Inflammatory macrophage treated with lipopolysaccharide for 4 hours (primary cell): ENCODE data around the gene S100A5.
A peak's percentile ranks its signal among the peaks of the same experiment; 100 is the strongest.
"Not testable (repeated sequence)": the region's sequence is repeated elsewhere in the genome, so short reads cannot be mapped to it uniquely, and the experiment has no call there.

Experiments
- DNase-seq: peaks from one replicate; pipeline ENCODE4 v3.0.0-alpha.2; 2020

Gene S100A5

DNA sequence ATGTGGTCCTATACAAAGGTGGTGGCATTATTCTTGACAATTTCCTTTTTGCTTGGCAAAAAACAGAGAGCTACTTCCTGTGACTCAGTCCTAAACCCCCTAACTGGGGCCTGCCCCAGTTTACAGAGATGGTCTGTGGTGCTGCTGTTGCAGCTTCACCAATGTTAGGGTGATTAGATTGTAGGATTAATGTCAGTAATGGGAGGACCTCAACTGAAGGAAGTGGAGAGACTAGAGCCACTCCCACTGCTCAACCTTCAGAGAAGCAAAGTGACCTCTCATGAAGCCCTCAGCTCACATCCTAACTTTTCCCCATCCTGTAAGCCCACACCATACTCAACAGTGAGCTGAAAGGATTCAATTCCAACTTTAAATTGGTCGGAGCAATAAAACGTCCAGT, 8.6 kb downstream of the S100A5 start:
- no peak for DNase-seq

DNA sequence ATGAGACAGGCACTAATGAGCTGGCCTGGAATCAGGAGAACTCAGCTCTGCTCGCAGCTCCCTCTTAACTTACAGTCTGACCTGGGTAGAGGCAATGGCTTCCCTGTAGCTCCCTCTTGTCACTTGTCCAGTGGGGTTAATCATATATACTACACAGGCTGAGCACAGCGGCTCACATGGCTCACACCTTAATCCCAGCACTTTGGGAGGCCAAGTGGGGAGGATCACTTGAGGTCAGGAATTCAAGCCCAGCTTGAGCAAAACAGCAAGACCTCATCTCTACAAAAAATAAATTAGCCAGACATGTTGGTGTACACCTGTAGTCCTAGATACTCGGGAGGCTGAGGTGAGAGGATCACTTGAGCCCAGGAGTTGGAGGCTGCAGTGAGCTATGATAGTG, 9.1 kb downstream of the S100A5 start:
- DNase-seq, result no peak

DNA sequence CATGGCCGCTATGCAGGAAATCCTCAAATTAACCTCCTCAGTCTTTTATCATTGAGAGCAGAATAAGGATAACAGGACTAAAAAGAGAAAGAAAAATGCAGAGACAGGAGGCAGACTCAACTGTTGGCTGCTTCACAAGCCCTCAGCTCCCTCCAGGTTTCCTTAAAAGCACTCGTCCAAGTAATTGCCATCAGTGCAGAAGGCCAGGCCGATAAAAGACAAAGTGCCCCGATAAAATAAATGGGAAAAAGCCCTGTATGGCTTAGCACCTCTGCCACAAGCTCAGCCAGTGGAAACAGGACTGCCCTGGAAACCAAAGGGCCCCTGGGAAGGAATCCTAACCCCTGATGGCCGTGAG, 13.1 kb downstream of the S100A5 start:
- no peak for DNase-seq

DNA sequence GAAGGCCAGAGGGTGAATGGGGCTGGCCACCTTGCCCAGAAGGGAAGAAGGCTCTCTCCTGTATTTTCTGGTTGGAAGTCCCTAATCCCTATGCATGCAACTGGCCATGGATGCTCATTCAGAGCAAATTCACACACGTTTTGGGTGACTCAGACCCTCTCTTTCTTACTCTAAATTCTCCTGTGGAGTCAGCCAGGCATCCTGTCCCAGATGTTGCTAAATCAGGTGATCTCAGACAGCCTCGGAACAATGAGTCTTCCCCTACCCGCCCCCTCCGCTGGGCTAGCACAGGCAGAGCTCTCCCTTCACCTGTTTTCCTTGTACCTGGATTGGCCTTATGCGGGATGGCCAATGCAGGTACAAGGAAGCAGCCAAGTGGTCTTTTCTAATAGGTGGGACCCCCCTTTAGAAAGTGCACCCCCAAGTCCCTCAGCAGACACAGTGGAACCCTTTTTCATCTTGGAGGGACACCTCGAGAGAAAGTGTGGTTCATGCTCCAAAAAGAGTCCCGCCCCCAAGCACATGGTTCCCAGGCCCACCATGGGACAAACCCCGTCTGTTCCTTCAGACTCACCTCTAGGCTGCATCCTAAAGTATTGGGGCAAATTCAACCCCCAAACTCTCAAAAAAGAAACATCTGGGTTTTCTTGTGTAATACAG, 13.6 kb downstream of the S100A5 start:
- DNase-seq, result no peak

DNA sequence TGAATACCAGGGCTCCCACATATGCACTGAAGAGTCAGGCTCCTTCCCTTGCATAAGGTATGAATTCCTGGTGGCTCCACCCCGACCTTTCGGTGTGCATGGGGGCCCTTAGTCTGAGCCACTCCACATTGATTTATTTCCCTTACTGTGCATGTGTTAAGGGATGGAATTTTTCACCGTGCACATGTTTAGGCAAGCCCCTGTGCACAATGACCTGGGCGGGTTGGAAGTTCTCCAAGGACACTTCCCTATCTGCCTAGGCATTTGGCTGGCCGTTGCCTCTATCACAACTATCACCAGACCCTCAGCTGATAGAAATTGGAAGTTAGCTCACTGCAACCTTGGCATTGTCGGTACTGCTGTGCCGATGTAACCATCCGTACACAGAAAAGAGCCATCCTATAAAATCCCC, 14.6 kb downstream of the S100A5 start:
- DNase-seq, result no peak

DNA sequence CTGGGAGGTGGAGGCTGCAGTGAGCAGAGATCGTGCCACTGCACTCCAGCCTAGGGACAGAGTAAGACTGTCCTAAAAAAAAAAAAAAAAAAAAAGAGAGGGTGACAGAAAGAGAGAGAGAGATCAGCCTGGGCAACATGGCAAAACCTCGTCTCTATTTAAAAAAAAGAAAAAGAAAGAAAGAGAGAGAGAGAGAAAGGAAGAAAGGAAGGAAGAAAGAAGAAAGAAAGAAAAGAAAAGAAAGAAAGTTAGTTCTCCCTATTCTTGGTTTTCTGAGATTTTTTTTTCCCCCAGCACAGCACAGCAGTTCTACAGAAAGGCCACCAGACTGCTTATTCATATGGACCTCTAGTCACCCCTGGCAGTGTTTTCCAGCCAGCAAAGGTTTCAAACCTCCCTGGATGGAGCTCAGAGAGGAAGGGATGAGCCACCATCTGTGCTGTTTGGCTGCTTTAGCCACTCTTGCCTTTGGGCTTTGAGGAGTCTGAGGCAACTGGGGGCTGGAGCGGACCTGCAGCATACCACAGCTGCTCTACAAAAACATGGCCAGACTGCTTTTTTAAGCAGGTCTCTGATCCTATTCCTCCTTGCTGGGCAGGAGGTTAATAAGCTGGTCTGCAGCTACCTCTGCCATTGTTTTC, 15.5 kb downstream of the S100A5 start:
- DNase-seq, result no peak

DNA sequence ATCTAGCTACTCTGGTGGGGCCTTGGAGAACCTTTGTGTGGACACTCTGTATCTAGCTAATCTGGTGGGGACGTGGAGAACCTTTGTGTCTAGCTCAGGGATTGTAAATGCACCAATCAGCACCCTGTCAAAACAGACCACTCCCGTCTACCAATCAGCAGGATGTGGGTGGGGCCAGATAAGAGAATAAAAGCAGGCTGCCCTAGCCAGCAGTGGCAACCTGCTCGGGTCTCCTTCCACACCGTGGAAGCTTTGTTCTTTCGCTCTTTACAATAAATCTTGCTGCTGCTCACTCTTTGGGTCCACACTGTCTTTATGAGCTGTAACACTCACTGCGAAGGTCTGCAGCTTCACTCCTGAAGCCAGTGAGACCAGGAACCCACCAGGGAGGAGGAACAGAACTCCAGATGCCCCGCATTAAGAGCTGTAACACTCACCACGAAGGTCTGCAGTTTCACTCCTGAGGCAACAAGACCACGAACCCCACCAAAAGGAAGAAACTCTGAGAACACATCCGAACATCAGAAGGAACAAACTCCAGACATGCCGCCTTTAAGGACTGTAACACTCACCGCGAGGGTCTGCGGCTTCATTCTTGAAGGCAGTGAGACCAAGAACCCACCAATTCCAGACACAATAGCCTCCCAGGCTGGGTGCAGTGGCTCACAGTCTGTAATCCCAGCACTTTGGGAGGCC, 18.2 kb downstream of the S100A5 start:
- DNase-seq, result not testable (repeated sequence)

DNA sequence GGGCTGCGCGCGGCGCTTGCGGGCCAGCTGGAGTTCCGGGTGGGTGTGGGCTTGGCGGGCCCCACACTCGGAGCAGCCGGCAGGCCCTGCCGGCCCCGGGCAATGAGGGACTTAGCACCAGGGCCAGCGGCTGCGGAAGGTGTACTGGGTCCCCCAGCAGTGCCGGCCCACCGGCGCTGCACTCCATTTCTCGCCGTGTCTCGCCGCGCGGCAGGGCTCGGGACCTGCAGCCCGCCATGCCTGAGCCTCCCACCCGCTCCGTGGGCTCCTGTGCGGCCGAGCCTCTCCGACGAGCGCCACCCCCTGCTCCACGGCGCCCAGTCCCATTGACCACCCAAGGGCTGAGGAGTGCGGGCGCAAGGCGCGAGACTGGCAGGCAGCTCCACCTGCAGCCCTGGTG, 18.9 kb downstream of the S100A5 start:
- not testable (repeated sequence) for DNase-seq

DNA sequence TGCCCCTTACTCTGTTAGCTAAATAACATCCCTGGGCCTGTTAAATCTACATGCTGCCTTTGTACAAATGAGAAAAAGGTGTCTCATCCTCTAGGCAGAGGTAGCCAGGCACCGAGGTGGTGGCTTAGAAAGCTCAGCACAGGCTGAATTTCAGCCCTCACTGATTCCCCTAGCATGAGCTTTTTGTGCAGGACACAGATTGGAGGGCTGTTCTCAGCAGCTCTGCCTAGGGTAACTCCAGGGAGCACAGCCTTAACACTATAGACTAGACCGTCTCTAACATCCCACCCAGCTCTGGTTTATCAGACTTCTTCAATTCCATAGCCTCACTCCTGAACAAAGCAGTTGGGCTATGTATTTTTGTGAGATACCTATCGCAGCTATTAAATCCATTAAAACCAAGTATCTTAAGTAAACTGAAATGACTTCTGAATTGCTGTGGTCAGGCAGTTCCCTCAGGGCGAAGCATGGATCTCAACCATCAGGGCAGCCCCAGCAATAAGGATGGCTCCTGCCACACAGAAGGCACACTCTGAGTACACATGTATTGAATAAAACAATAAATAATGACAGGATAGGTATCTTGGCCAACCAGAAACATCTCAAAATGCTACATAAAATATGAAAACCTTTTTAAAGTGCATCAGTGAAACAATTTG, 19.8 kb downstream of the S100A5 start:
- DNase-seq, result no peak

DNA sequence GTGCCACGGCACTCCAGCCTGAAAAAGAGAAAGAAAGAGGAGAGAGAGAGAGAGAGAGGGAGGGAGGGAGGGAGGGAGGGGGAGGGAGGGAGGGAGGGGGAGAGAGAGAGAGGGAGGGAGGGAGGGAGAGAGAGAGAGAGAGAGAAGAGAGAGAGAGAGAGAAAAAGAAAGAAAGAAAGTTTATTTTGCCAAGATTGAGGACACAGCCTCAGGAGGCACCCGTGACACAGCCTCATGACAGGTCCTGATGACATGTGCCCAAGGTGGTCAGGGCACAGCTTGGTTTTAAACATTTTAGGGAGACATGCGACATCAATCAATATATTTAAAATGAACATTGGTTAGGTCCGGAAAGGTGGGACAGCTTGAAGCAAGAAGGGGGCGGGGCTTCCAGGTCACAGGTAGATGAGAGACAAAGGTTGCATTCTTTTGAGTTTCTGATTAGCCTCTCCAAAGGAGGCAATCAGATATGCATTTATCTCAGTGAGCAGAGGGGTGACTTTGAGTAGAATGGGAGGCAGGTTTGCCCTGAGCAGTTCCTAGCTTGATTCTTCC, 20.5 kb downstream of the S100A5 start:
- not testable (repeated sequence) for DNase-seq

DNA sequence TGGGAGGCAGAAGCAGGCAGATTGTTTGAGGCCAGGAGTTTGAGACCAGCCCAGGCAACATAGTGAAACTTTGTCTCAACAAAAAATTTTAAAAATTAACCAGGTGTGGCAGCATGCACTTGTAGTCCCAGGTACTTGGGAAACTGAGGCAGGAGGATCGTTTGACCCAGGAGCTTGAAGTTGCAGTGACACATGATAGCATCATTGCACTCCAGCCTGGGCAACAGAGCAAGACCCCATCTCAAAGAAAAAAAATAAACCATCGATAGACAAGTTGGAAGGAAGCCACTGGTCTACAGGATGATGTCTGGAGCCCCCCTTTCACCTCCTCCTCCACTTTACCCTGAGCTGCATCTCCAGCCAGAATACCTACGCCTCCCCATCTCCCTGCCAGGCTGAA, 21.5 kb downstream of the S100A5 start:
- DNase-seq, result no peak

DNA sequence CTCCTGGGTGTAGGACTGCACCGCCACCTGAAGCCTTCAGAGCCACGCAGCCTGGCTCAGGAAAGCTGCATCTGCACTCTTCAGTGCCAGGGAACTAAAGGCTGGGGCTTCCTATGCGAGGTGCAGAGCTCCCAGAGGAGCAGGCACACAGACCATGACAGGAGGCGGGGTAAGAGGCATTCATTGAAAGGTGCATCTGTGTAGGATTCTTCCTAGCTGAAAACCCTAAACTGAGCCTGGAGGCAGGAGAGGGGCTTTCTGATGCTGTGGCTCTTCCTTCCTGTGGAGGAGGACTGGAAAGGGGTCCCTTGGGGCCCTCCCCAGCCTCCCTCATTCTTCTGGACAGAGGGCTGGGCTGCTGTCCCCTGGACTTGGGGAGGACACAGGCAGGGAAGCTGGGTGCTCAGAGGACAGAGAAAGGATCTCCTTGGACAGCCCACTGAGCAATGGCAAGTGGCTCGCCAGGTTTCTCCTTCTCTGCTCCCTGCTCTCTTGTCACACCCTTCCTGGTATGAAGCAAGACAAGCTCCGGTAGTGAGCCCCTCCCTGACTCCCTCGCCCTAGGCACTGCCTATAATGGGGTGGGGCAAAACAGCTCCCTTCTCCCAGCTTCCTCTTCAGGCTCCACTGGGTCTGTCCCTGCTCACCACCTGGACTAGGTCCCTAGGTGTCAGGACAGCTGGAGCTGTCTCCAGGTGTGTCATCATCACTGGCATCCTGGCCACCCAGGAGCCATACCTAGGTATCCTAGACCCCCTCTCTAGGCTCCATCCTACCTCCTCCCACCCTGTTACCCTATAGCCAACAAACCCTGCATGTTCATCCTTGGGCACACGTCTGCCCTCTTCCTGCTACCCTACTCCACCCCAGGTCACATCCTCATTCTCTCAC, 25.0 kb downstream of the S100A5 start:
- peak; percentile 53 for DNase-seq

DNA sequence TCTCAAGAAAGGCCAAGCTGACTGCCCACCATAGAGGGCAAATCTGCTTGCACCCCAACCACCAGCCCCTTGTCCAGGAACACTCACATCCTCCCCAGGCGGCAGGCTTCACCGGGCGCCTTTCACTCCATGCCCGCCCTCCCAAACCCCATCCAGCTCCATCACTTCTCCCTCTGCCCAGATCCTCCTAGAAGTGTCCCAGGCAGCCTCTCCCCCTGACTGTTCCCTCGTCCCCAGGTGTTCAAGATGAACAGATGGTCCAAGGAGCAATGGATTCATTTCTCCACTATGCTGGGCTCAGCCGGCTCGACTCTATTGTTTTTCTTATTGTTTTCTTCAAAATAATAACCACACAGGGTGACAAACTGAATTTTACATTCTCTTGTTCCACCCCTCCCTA, 27.1 kb downstream of the S100A5 start:
- DNase-seq, result no peak

DNA sequence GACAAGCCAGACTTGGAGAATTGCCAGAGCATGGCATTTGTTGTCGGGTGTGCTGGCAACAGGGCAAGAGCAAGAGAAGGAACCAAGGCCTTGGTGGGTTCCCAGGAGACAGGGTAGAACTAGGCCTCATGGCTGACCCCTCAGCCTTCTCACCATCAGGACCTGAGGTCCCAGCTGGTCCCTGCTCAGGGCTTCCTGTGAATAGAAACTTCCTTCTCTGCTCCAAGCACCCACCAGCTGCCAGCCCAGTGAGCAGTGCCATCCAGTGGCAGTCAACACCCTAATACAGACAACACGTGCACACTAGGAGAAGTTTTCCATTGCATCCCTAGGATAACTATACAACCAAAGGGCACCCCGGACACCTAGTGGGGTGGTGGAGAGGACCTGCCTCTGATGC, 27.7 kb downstream of the S100A5 start:
- peak; percentile 11 for DNase-seq

DNA sequence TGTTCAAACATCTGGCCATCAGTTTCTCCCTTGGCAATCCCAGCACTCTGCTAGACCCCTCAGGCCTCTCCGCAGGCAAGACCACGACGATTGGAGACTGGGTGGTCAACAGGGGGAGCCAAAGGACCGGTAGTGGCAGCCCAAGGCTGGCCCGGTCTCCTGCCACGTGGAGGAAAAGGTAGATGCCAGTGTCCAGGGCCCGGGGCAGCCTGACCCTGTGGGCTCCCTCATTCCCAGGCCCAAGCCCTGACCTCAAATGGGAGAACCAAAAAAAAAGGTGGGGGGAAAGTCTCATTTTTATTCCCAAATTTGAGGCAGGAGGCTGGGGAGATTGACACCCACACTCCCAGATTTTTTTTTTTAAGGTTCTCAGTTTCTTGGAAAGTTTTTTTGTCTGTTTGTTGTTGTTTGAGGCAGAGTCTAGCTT, 29.7 kb downstream of the S100A5 start:
- peak; percentile 72 for DNase-seq

DNA sequence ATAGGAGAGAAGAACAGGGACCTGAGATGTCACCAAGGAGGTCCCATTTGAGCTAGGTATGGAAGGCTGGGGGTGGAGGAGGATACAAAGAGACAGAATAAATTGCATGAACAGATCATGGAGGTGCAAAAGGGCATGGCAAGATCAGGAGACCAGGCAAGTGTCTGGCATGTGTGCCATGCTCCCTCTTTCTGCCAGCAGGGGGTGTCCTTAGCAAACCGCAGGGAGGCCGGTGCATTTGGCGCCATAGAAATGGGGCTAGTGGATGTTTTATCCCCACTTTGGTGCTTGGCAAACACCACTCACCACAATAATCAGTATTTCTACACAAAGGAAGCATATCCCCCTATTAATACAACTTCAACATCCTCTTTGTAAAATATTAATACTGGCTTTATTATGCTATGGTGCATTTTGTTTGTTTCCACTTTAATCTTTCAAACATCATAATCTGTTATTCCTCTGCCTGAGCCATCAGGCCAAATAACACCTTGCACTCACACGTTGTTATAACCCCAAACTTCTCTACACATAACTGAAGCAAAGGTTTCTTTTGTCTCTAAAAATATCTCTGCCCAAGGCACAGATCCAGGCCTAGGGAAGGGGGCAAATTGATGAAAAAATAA, 30.9 kb downstream of the S100A5 start:
- DNase-seq, result peak; percentile 36

DNA sequence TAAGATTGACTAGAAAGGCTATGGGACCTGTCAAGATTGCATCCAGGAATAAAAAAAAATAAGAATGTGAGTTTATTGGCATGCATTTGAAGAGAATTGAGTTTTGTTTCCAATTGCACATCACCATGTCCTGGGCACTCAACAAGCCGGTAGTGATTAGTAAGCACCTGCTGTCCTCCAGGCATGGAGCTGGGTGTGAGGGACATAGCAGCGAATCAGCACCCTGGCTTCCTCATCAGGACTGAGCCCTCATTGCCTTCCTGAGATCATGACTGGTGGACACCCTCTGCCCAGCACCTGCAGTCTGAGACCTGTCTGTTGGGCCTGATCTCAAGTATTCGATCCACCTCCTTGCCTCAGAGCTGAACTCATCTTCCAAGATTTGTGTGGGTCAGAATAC, 31.7 kb downstream of the S100A5 start:
- DNase-seq, result no peak

DNA sequence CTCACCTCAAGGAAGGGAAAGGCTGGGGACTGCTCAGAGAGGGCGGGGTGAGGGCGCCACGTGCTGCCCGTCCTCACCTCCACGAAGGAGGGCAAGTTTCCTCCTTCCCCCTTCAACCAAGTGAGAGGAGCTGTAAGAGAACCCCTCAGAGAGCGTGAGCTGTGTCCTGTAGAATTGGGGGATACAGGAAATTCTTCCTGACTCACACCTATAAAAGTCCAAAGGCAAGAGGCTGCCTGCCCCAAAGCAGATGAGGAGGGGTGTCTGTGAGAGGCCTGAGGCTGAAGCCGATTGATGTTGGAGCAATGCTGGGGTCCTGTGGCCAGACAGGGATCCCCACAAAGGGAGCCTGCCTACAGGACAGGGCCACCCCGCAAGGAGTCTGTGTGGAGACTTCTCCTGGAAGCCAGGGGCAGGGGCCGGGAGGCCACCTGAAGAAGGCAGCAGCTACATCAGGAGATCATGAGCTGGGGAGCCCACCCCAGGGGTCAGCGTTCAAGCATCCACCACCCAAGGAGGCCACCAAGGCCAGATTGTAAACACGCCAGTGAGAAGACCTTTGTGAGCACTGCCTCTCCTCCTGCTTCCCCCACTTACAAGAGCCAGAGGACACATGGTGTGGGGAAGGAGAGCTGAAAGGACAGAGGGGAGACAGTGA, 32.7 kb downstream of the S100A5 start:
- DNase-seq, result no peak

DNA sequence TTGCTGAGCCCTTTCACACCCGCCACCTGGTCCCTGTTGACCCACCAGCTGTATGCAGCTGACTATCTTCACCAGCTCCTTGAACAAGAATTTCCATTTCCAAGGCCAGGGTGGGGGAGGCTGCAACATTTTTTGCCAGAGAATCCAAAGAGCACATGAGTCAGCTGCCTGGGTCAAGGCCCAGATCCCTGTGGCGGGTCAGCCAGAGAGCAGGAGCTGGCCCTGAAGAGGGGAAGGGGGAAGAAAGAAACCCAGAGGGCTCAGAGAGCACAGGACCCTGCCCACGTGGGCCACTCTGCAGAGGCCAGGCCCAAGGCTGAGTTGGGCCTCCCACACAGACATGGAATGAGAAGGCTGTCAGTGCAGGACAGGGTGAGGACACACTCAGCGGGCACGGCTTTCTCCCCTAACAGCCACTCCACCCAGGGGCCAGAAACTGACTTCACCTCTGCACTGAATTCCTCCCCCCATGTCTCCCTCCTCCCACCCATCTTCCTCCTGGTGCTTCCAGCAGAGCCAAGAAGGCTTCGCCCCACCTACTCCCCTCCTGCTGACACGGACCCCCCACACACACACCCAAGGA, 33.8 kb downstream of the S100A5 start:
- DNase-seq, result no peak

DNA sequence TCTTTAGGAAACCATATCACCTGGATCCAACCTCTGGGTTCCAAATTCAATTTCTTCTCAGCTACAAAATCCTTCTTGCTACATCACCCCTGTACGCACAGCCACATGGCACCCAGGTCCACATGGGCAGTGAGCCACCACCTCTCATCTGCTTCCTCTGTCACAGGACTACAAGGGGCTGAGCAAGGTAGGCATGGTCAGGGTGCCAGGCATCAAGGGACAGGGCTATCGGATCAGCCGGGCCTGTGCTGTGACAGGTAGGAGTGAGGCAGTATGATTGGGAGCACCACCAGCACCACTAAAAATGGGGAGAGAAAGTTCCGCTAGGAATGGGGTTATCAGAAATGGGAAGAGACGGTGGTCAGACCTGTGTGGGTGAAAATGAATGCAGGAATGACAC, 34.3 kb downstream of the S100A5 start:
- no peak for DNase-seq

DNA sequence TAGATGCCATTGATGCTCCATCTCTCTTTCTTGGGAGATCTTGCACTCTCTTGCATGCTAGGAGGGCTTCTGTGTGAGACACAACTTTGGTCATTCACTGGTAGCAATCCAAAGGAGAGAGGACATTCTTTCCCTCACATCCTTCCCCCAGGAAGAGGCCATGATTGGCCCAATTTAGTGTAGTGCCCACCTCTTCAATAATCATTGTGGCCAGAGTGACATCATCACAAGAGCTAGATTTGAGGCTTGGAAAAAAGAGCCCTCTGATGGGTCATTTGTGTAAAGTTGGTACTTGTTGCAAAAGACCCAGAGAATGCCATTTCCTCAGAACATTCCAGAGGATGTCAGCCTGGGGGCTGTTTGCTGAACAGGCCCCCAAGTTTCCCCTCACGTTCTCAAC, 35.2 kb downstream of the S100A5 start:
- DNase-seq, result no peak
